RPMI7951 (cell line): Measurements from ENCODE around the gene PCSK6. TPM values are rescaled to one million over a fixed set of nuclear protein-coding genes. Genes with fewer than 3 reads are reported as not detected.

Source experiments
- DNase-seq: peaks from one replicate; pipeline ENCODE4 v3.0.0-alpha.2; 2012; ENCODE audit warnings: low read depth
- total RNA-seq: library from RNA; depleted of rRNA; stranded (reverse); fragments of >200 nt; shearing (Covaris generic); gene quantifications from 2 replicates; pipeline ENCODE4 v1.2.3, GENCODE V29; 2014

PCSK6 gene
- total RNA-seq, 1 experiment from 2014 or later = 0.48 TPM

- no peak for DNase-seq
Observed at GRCh38 chr15:101522621-101523559, 33.4 kb upstream of the PCSK6 start.

- no peak for DNase-seq
Observed at GRCh38 chr15:101522091-101522490, 32.6 kb upstream of the PCSK6 start.

GRCh38 chr15:101521591-101521990, 32.1 kb upstream of the PCSK6 start:
- DNase-seq = no peak

GRCh38 chr15:101521069-101521468, 31.6 kb upstream of the PCSK6 start:
- no peak for DNase-seq

- DNase-seq = no peak
Observed at GRCh38 chr15:101520395-101520794, 30.9 kb upstream of the PCSK6 start.

GRCh38 chr15:101517504-101517903, 28.0 kb upstream of the PCSK6 start:
- DNase-seq = no peak

- no peak for DNase-seq
Observed at GRCh38 chr15:101514318-101514717, 24.8 kb upstream of the PCSK6 start.

- DNase-seq = no peak
Observed at GRCh38 chr15:101511717-101512116, 22.2 kb upstream of the PCSK6 start.

GRCh38 chr15:101510212-101511197, 21.0 kb upstream of the PCSK6 start:
- no peak for DNase-seq

- DNase-seq = no peak
Observed at GRCh38 chr15:101509279-101509678, 19.8 kb upstream of the PCSK6 start.

- DNase-seq = no peak
Observed at GRCh38 chr15:101506491-101506890, 17.0 kb upstream of the PCSK6 start.

GRCh38 chr15:101505610-101506337, 16.3 kb upstream of the PCSK6 start:
- no peak for DNase-seq

GRCh38 chr15:101504866-101505609, 15.5 kb upstream of the PCSK6 start:
- DNase-seq = no peak

- DNase-seq = no peak
Observed at GRCh38 chr15:101504373-101504772, 14.9 kb upstream of the PCSK6 start.

GRCh38 chr15:101503296-101503599, 13.7 kb upstream of the PCSK6 start:
- no peak for DNase-seq

GRCh38 chr15:101502572-101503295, 13.2 kb upstream of the PCSK6 start:
- DNase-seq = no peak

GRCh38 chr15:101501703-101502373, 12.3 kb upstream of the PCSK6 start:
- DNase-seq = no peak

- DNase-seq = no peak
Observed at GRCh38 chr15:101500865-101501551, 11.5 kb upstream of the PCSK6 start.
